Fibroblast of lung (primary cell): Measurements from ENCODE around the gene LRRC58. TPM values are rescaled to one million over a fixed set of nuclear protein-coding genes. Genes with fewer than 3 reads are reported as not detected.
A peak's percentile ranks its signal among the peaks of the same experiment; 100 is the strongest.

ENCODE experiments used
- DNase-seq, 2 donors: peaks; one replicate each; pipeline versions ENCODE4 v3.0.0 to v3.0.0-alpha.2; 2010; ENCODE audit warnings: low read depth in 2 of 2
- H2AFZ ChIP-seq: 2 replicates; pipeline ENCODE4 v1.5.1; 2012; ENCODE audit warnings: low read length, control low read depth, inconsistent platforms
- H3K27ac ChIP-seq: 2 replicates; pipeline ENCODE4 v1.5.1; 2011; ENCODE audit warnings: low read length, control low read depth; ENCODE audit not compliant: insufficient read depth
- H3K27me3 ChIP-seq: 2 replicates; pipeline ENCODE4 v1.5.1; 2011; ENCODE audit warnings: mild to moderate bottlenecking, low read length; ENCODE audit not compliant: control insufficient read depth, insufficient read depth
- H3K36me3 ChIP-seq: 2 replicates; pipeline ENCODE4 v1.5.1; 2011; ENCODE audit warnings: low read length; ENCODE audit not compliant: control insufficient read depth, insufficient read depth
- H3K4me1 ChIP-seq: 2 replicates; pipeline ENCODE4 v1.5.1; 2011; ENCODE audit warnings: low read length; ENCODE audit not compliant: control insufficient read depth, insufficient read depth; ENCODE audit errors: extremely low read depth
- H3K4me2 ChIP-seq: 2 replicates; pipeline ENCODE4 v1.5.1; 2011; ENCODE audit warnings: low read length, control low read depth; ENCODE audit not compliant: insufficient read depth; ENCODE audit errors: extremely low read depth
- H3K4me3 ChIP-seq, 4 experiments: fragments of 200-600 bp in 1 of 4; sonication (generic) in 1 of 4; replicated peaks in 1 of 4; 2 replicates each; pipeline ENCODE4 v1.5.1; 2011 to 2016; ENCODE audit warnings: low read length in 4 of 4, low read depth in 3 of 4, mild to moderate bottlenecking in 3 of 4, control low read depth in 2 of 4, inconsistent platforms in 1 of 4, mixed read lengths in 1 of 4; ENCODE audit not compliant: insufficient read depth in 1 of 4; ENCODE audit errors: control extremely low read depth in 1 of 4
- H3K79me2 ChIP-seq: 2 replicates; pipeline ENCODE4 v1.5.1; 2012; ENCODE audit warnings: mild to moderate bottlenecking, low read length, inconsistent platforms; ENCODE audit not compliant: control insufficient read depth, insufficient read depth
- H3K9ac ChIP-seq: 2 replicates; pipeline ENCODE4 v1.5.1; 2011; ENCODE audit warnings: mild to moderate bottlenecking, low read length, control low read depth; ENCODE audit not compliant: insufficient read depth
- H3K9me3 ChIP-seq: 2 replicates; pipeline ENCODE4 v1.5.1; 2012; ENCODE audit warnings: low read depth, low read length; ENCODE audit not compliant: control insufficient read depth, insufficient read depth
- H4K20me1 ChIP-seq: 2 replicates; pipeline ENCODE4 v1.5.1; 2011; ENCODE audit warnings: low read length; ENCODE audit not compliant: control insufficient read depth, insufficient read depth; ENCODE audit errors: extremely low read depth
- CTCF ChIP-seq, 2 donors: IDR thresholded peaks in 1 of 2; conservative IDR thresholded peaks in 1 of 2; 1 replicate in 1 of 2; 2 replicates in 1 of 2; pipeline ENCODE4 v1.5.1; 2011 to 2012; ENCODE audit warnings: low read length in 2 of 2, control low read depth in 1 of 2, inconsistent platforms in 1 of 2, low read depth in 1 of 2, mild to moderate bottlenecking in 1 of 2
- EZH2 ChIP-seq: IDR thresholded peaks from 2 replicates; pipeline ENCODE4 v1.5.1; 2012; ENCODE audit warnings: low read length, control low read depth, mild to moderate bottlenecking; ENCODE audit errors: missing control alignments
- polyA plus RNA-seq, 2 donors: library from polyadenylated mRNA; depleted of rRNA in 1 of 2; stranded (reverse) in 1 of 2; unstranded in 1 of 2; fragments of >200 nt; gene quantifications; 2 replicates each; pipeline ENCODE4 v1.2.1, GENCODE V29; 2011 to 2012; ENCODE audit warnings: missing spikeins in 1 of 2
- total RNA-seq: library from RNA; depleted of rRNA; stranded (reverse); fragments of >200 nt; gene quantifications from 2 replicates; pipeline ENCODE4 v1.2.1, GENCODE V29; 2014

LRRC58 gene
- total and polyA plus RNA-seq, 2 donors (not counting 1 experiment from before 2014, with no cell fraction given) = 19.8 to 21.7 TPM

GRCh38 chr3:120353463-120353862 is 4.3 kb upstream of the LRRC58 start:
- Histone ChIP-seq H3K4me2 (no peak overlapping the region), H3K9me3 (no peaks in the 10 kb centered on the region), H3K27me3 (peaks cover 4% of the 10 kb centered on the region), H3K9ac (no peak overlapping the region), H3K4me1 (no peaks in the 10 kb centered on the region), H4K20me1 (no peaks in the 10 kb centered on the region), H3K4me3 (no peak overlapping the region), H3K79me2 (peaks cover 5% of the 10 kb centered on the region), H3K36me3 (no peaks in the 10 kb centered on the region), H2AFZ (no peak overlapping the region), H3K27ac (no peak overlapping the region)
- no peak for DNase-seq
- TF ChIP-seq EZH2 (no peak), CTCF (conservative IDR thresholded peaks at IDR 0.05 in 1 of 2, IDR thresholded peaks at IDR 0.05 in 1 of 2; ENCODE audit: low read depth in 1 of 2, low read length in 2 of 2) (no peak)

GRCh38 chr3:120352017-120352416 is 2.9 kb upstream of the LRRC58 start:
- Histone ChIP-seq H3K27me3 (peaks cover 4% of the 10 kb centered on the region), H3K4me3 (no peak overlapping the region), H3K9ac (no peak overlapping the region), H3K4me2 (no peak overlapping the region), H3K79me2 (peaks cover 17% of the 10 kb centered on the region), H3K4me1 (no peaks in the 10 kb centered on the region), H3K27ac (no peak overlapping the region), H4K20me1 (no peaks in the 10 kb centered on the region), H3K36me3 (no peaks in the 10 kb centered on the region), H3K9me3 (no peaks in the 10 kb centered on the region), H2AFZ (no peak overlapping the region)
- no peak for DNase-seq
- TF ChIP-seq CTCF (conservative IDR thresholded peaks at IDR 0.05 in 1 of 2, IDR thresholded peaks at IDR 0.05 in 1 of 2; ENCODE audit: low read depth in 1 of 2, low read length in 2 of 2) (no peak), EZH2 (no peak)

GRCh38 chr3:120350401-120350941 is 1.3 kb upstream of the LRRC58 start:
- H3K4me3 ChIP-seq = peak overlapping the region; percentile 82 to 92 (median 86)
- no peak overlapping the region for H3K9ac ChIP-seq
- H3K9me3 ChIP-seq = no peaks in the 10 kb centered on the region
- no peak for TF ChIP-seq EZH2
- H3K79me2 ChIP-seq = peaks cover 33% of the 10 kb centered on the region
- no peaks in the 10 kb centered on the region for H3K4me1 ChIP-seq
- DNase-seq = peak; percentile 74 to 92
- peak overlapping the region; percentile 40 for H3K27ac ChIP-seq
- H4K20me1 ChIP-seq = no peaks in the 10 kb centered on the region
- H3K4me2 ChIP-seq = peak overlapping the region; percentile 95
- no peaks in the 10 kb centered on the region for H3K36me3 ChIP-seq
- H2AFZ ChIP-seq = no peak overlapping the region
- H3K27me3 ChIP-seq = peaks cover 2% of the 10 kb centered on the region
